GM03348 (cell line): ENCODE results near the gene GNB2.
A peak's percentile ranks its signal among the peaks of the same experiment; 100 is the strongest.
"Not testable (repeated sequence)": the region's sequence is repeated elsewhere in the genome, so short reads cannot be mapped to it uniquely, and the experiment has no call there.

Experiments
- DNase-seq: peaks from one replicate; pipeline ENCODE4 v3.0.0; 2012; ENCODE audit warnings: low spot score

The GNB2 gene

GRCh38 chr7:100665168-100665726, 8.3 kb upstream of the GNB2 start:
- no peak for DNase-seq

GRCh38 chr7:100667331-100668068, 6.0 kb upstream of the GNB2 start:
- no peak for DNase-seq

- DNase-seq: no peak
These were observed 5.5 kb upstream of the GNB2 start for GRCh38 chr7:100668069-100668449.

GRCh38 chr7:100669106-100669505, 4.4 kb upstream of the GNB2 start:
- not testable (repeated sequence) for DNase-seq

GRCh38 chr7:100670074-100670473, 3.5 kb upstream of the GNB2 start:
- no peak for DNase-seq

- DNase-seq: no peak
These were observed 1.9 kb upstream of the GNB2 start for GRCh38 chr7:100671353-100672327.

GRCh38 chr7:100673942-100674410, 436 bp downstream of the GNB2 start:
- peak; percentile 56 for DNase-seq

GRCh38 chr7:100674411-100675104, 1.0 kb downstream of the GNB2 start:
- no peak for DNase-seq

- DNase-seq: peak; percentile 40
These were observed 1.5 kb downstream of the GNB2 start for GRCh38 chr7:100675105-100675451.

GRCh38 chr7:100675581-100676350, 2.2 kb downstream of the GNB2 start:
- DNase-seq: peak; percentile 76

GRCh38 chr7:100676501-100677306, 3.2 kb downstream of the GNB2 start:
- no peak for DNase-seq

- no peak for DNase-seq
These were observed 4.0 kb downstream of the GNB2 start for GRCh38 chr7:100677308-100678267.

- DNase-seq: no peak
These were observed 4.9 kb downstream of the GNB2 start for GRCh38 chr7:100678291-100678984.

GRCh38 chr7:100679129-100679926, 5.8 kb downstream of the GNB2 start:
- no peak for DNase-seq

GRCh38 chr7:100679927-100680575, 6.5 kb downstream of the GNB2 start:
- DNase-seq: no peak

GRCh38 chr7:100680576-100681271, 7.2 kb downstream of the GNB2 start:
- no peak for DNase-seq
